CD1c-positive myeloid dendritic cell (primary cell): ENCODE data around the gene DUSP9.

ENCODE experiments used
- DNase-seq: peaks from one replicate; pipeline ENCODE4 v3.0.0-alpha.2; 2016; ENCODE audit errors: extremely low spot score

The DUSP9 gene

GRCh38 chrX:153646620-153647373, at the start of gene DUSP9:
DUSP9 (plus strand) TSS chrX:153647203; CDS start chrX:153647954, 751 bp downstream.
- peak; percentile 34 for DNase-seq

- DNase-seq: peak; percentile 21
Observed at GRCh38 chrX:153598541-153599191, 48.3 kb upstream of the DUSP9 start, which contains the start of gene CCNQ. CCNQ (minus strand) TSS chrX:153599139; CDS start chrX:153599073, 66 bp downstream.

- peak; percentile 93 for DNase-seq
Observed at GRCh38 chrX:153599192-153600031, 47.6 kb upstream of the DUSP9 start.

- peak; percentile 10 for DNase-seq
Observed at GRCh38 chrX:153600032-153600373, 47.0 kb upstream of the DUSP9 start.

GRCh38 chrX:153600921-153601320, 46.1 kb upstream of the DUSP9 start:
- DNase-seq: no peak

- DNase-seq: no peak
Observed at GRCh38 chrX:153601511-153602110, 45.4 kb upstream of the DUSP9 start.

GRCh38 chrX:153602601-153603000, 44.4 kb upstream of the DUSP9 start:
- DNase-seq: peak; percentile 79

- no peak for DNase-seq
Observed at GRCh38 chrX:153603131-153603656, 43.8 kb upstream of the DUSP9 start.

GRCh38 chrX:153604666-153605380, 42.2 kb upstream of the DUSP9 start:
- DNase-seq: peak; percentile 9

- no peak for DNase-seq
Observed at GRCh38 chrX:153606503-153606902, 40.5 kb upstream of the DUSP9 start.

GRCh38 chrX:153608376-153608775, 38.6 kb upstream of the DUSP9 start:
- peak; percentile 89 for DNase-seq

GRCh38 chrX:153608806-153609205, 38.2 kb upstream of the DUSP9 start:
- no peak for DNase-seq

- DNase-seq: peak; percentile 71
Observed at GRCh38 chrX:153609917-153610835, 36.8 kb upstream of the DUSP9 start.

- no peak for DNase-seq
Observed at GRCh38 chrX:153610836-153611213, 36.2 kb upstream of the DUSP9 start.

GRCh38 chrX:153611298-153612095, 35.5 kb upstream of the DUSP9 start:
- no peak for DNase-seq

GRCh38 chrX:153612413-153612812, 34.6 kb upstream of the DUSP9 start:
- no peak for DNase-seq

GRCh38 chrX:153614818-153615217, 32.2 kb upstream of the DUSP9 start:
- DNase-seq: no peak

- DNase-seq: no peak
Observed at GRCh38 chrX:153620576-153620975, 26.4 kb upstream of the DUSP9 start.

GRCh38 chrX:153621949-153622598, 24.9 kb upstream of the DUSP9 start:
- no peak for DNase-seq
